CD4-positive, alpha-beta memory T cell (primary cell): ENCODE measurements around the gene KRT80. TPM values are rescaled to one million over a fixed set of nuclear protein-coding genes. Genes with fewer than 3 reads are reported as not detected.

Experiments
- CTCF ChIA-PET: fragments of 350-600 bp; sonication (Branson Sonifier 250); formaldehyde crosslinking; loops from one replicate; lab custom pipeline; 2021; ENCODE audit warnings: inconsistent platforms; ENCODE audit not compliant: partially characterized antibody; lab: Charles Lee
- POLR2A ChIA-PET: fragments of 350-600 bp; sonication (Branson Sonifier 250); formaldehyde crosslinking; loops from one replicate; lab custom pipeline; 2021; ENCODE audit not compliant: partially characterized antibody; lab: Charles Lee
- DNase-seq, 5 donors: peaks; one replicate each; pipeline versions ENCODE4 v3.0.0 to v3.0.0-alpha.2; 2020 to 2022; ENCODE audit warnings: mixed read lengths in 1 of 5
- H3K27ac ChIP-seq: one replicate; pipeline ENCODE4 v1.7.0; 2013; ENCODE audit warnings: low read depth, low read length
- H3K27me3 ChIP-seq: 2 replicates; pipeline ENCODE4 v1.7.0; 2013; ENCODE audit warnings: mild to moderate bottlenecking, low read length, moderate library complexity; ENCODE audit not compliant: insufficient read depth
- H3K36me3 ChIP-seq: 2 replicates; pipeline ENCODE4 v1.7.0; 2013; ENCODE audit warnings: mild to moderate bottlenecking, low read length, moderate library complexity; ENCODE audit not compliant: insufficient read depth
- H3K4me1 ChIP-seq: 2 replicates; pipeline ENCODE4 v1.7.0; 2013; ENCODE audit warnings: mild to moderate bottlenecking, low read length, moderate library complexity; ENCODE audit not compliant: insufficient read depth
- H3K4me3 ChIP-seq, 2 donors: one replicate each; pipeline ENCODE4 v1.7.0; 2013; ENCODE audit warnings: low read length in 2 of 2, mild to moderate bottlenecking in 1 of 2
- H3K9me3 ChIP-seq, 2 donors: one replicate each; pipeline ENCODE4 v1.7.0; 2013; ENCODE audit warnings: low read length in 2 of 2, control low read depth in 1 of 2; ENCODE audit not compliant: control insufficient read depth in 1 of 2
- H3K27ac Mint-ChIP-seq, 7 donors: one replicate each; pipeline ENCODE4 v1.8.0; 2020 to 2021; ENCODE audit warnings: mixed read lengths in 7 of 7, mild to moderate bottlenecking in 6 of 7, inconsistent platforms in 3 of 7, moderate library complexity in 3 of 7
- H3K27me3 Mint-ChIP-seq, 2 donors: one replicate each; pipeline ENCODE4 v1.8.0; 2020 to 2021; ENCODE audit warnings: mixed read lengths in 2 of 2
- H3K36me3 Mint-ChIP-seq, 2 donors: one replicate each; pipeline ENCODE4 v1.8.0; 2020 to 2021; ENCODE audit warnings: mixed read lengths in 2 of 2, inconsistent platforms in 1 of 2, mild to moderate bottlenecking in 1 of 2
- H3K4me1 Mint-ChIP-seq, 4 donors: one replicate each; pipeline ENCODE4 v1.8.0; 2020 to 2021; ENCODE audit warnings: mixed read lengths in 4 of 4, mild to moderate bottlenecking in 1 of 4
- H3K4me3 Mint-ChIP-seq, 8 donors: one replicate each; pipeline ENCODE4 v1.8.0; 2020 to 2021; ENCODE audit warnings: mixed read lengths in 8 of 8, mild to moderate bottlenecking in 7 of 8, moderate library complexity in 6 of 8, inconsistent platforms in 3 of 8
- H3K9me3 Mint-ChIP-seq, 8 donors: one replicate each; pipeline ENCODE4 v1.8.0; 2020 to 2021; ENCODE audit warnings: mixed read lengths in 8 of 8, mild to moderate bottlenecking in 5 of 8, inconsistent platforms in 3 of 8, moderate library complexity in 1 of 8
- intact Hi-C: fragments of 100-400 bp; cut with micrococcal nuclease; formaldehyde crosslinking; loops from one replicate; pipeline ENCODE4 v1.15.1; 2023
- polyA plus RNA-seq, 2 donors: library from polyadenylated mRNA; unstranded; fragments of 300-500 nt; fragmentation: Illumina TruSeq; gene quantifications; one replicate each; pipeline ENCODE4 v1.2.3, GENCODE V29; 2021
- total RNA-seq, 2 experiments: library from RNA; stranded (reverse); gene quantifications; one replicate each; pipeline ENCODE4 v1.2.3, GENCODE V29; 2021

The KRT80 gene
- total and polyA plus RNA-seq, 4 experiments from 2014 or later = not detected

- H3K27me3 ChIP-seq = no peaks in the 10 kb centered on the region
- intact Hi-C loops = no loop called here
- POLR2A ChIA-PET = no interaction called here
- H3K36me3 Mint-ChIP-seq = no peaks in the 10 kb centered on the region
- no peaks in the 10 kb centered on the region for H3K9me3 Mint-ChIP-seq
- no peak overlapping the region for H3K4me3 ChIP-seq
- CTCF ChIA-PET = no interaction called here
- no peak overlapping the region for H3K27ac ChIP-seq
- peak overlapping the region in 1 of 7 donors; percentile 27 for H3K27ac Mint-ChIP-seq
- H3K27me3 Mint-ChIP-seq = no peaks in the 10 kb centered on the region
- no peaks in the 10 kb centered on the region for H3K36me3 ChIP-seq
- H3K4me1 Mint-ChIP-seq = peaks cover 2 to 5% (median 4%) of the 10 kb centered on the region in 4 donors
- H3K9me3 ChIP-seq = no peaks in the 10 kb centered on the region
- H3K4me1 ChIP-seq = no peaks in the 10 kb centered on the region
- DNase-seq = no peak
- H3K4me3 Mint-ChIP-seq = no peak overlapping the region
These were observed 5.5 kb downstream of the KRT80 start for GRCh38 chr12:52186118-52186840.

GRCh38 chr12:52185400-52185967, 6.3 kb downstream of the KRT80 start:
- H3K27ac Mint-ChIP-seq = peak overlapping the region in 1 of 7 donors; percentile 54
- intact Hi-C loops = no loop called here
- no peaks in the 10 kb centered on the region for H3K27me3 Mint-ChIP-seq
- no peak overlapping the region for H3K4me3 Mint-ChIP-seq
- CTCF ChIA-PET = interaction anchor here (0.9 kb wide), 1 partner anchor 94 kb away, joined by 3 read pairs; no protein-coding TSS in a partner anchor
- Histone ChIP-seq H3K9me3 (no peaks in the 10 kb centered on the region), H3K36me3 (no peaks in the 10 kb centered on the region), H3K27ac (no peak overlapping the region), H3K27me3 (no peaks in the 10 kb centered on the region), H3K4me1 (no peaks in the 10 kb centered on the region), H3K4me3 (no peak overlapping the region)
- H3K36me3 Mint-ChIP-seq = no peaks in the 10 kb centered on the region
- peaks cover 2 to 5% (median 4%) of the 10 kb centered on the region in 4 donors for H3K4me1 Mint-ChIP-seq
- H3K9me3 Mint-ChIP-seq = no peaks in the 10 kb centered on the region
- POLR2A ChIA-PET = no interaction called here
- DNase-seq = no peak

GRCh38 chr12:52184813-52185212, 7.0 kb downstream of the KRT80 start:
- intact Hi-C loops = no loop called here

GRCh38 chr12:52183971-52184370, 7.8 kb downstream of the KRT80 start:
- POLR2A ChIA-PET = no interaction called here
- no peaks in the 10 kb centered on the region for H3K27me3 ChIP-seq
- H3K4me1 ChIP-seq = no peaks in the 10 kb centered on the region
- H3K4me3 ChIP-seq = no peak overlapping the region
- no peaks in the 10 kb centered on the region for H3K9me3 ChIP-seq
- Mint-ChIP-seq H3K36me3 (no peaks in the 10 kb centered on the region), H3K4me1 (peaks cover 2 to 5% (median 4%) of the 10 kb centered on the region in 4 donors), H3K9me3 (no peaks in the 10 kb centered on the region), H3K27me3 (no peaks in the 10 kb centered on the region), H3K4me3 (no peak overlapping the region), H3K27ac (no peak overlapping the region)
- intact Hi-C loops = no loop called here
- DNase-seq = no peak
- H3K27ac ChIP-seq = no peak overlapping the region
- CTCF ChIA-PET = no interaction called here
- no peaks in the 10 kb centered on the region for H3K36me3 ChIP-seq

More at GRCh38 chr12:52184813-52185212, 7.0 kb downstream of the KRT80 start:
- no peaks in the 10 kb centered on the region for H3K36me3 Mint-ChIP-seq
- H3K27me3 Mint-ChIP-seq = no peaks in the 10 kb centered on the region
- Histone ChIP-seq H3K27me3 (no peaks in the 10 kb centered on the region), H3K4me3 (no peak overlapping the region), H3K36me3 (no peaks in the 10 kb centered on the region), H3K27ac (no peak overlapping the region), H3K9me3 (no peaks in the 10 kb centered on the region), H3K4me1 (no peaks in the 10 kb centered on the region)
- no peak overlapping the region for H3K4me3 Mint-ChIP-seq
- POLR2A ChIA-PET = no interaction called here
- no peaks in the 10 kb centered on the region for H3K9me3 Mint-ChIP-seq
- DNase-seq = no peak
- peaks cover 2 to 5% (median 4%) of the 10 kb centered on the region in 4 donors for H3K4me1 Mint-ChIP-seq
- CTCF ChIA-PET = interaction anchor here (0.9 kb wide), 1 partner anchor 94 kb away, joined by 3 read pairs; no protein-coding TSS in a partner anchor
- H3K27ac Mint-ChIP-seq = peak overlapping the region in 2 of 7 donors; percentile 14 to 24

GRCh38 chr12:52183544-52183910, 8.3 kb downstream of the KRT80 start:
- no peak overlapping the region for H3K4me3 Mint-ChIP-seq
- intact Hi-C loops = no loop called here
- peaks cover 2 to 5% (median 4%) of the 10 kb centered on the region in 4 donors for H3K4me1 Mint-ChIP-seq
- H3K9me3 ChIP-seq = no peaks in the 10 kb centered on the region
- no peaks in the 10 kb centered on the region for H3K9me3 Mint-ChIP-seq
- H3K4me1 ChIP-seq = no peaks in the 10 kb centered on the region
- H3K27me3 Mint-ChIP-seq = no peaks in the 10 kb centered on the region
- no peaks in the 10 kb centered on the region for H3K36me3 Mint-ChIP-seq
- H3K36me3 ChIP-seq = no peaks in the 10 kb centered on the region
- no peaks in the 10 kb centered on the region for H3K27me3 ChIP-seq
- ChIA-PET CTCF (no interaction called here), POLR2A (no interaction called here)
- H3K27ac ChIP-seq = no peak overlapping the region
- no peak for DNase-seq
- no peak overlapping the region for H3K27ac Mint-ChIP-seq
- H3K4me3 ChIP-seq = no peak overlapping the region

GRCh38 chr12:52182898-52183543, 8.8 kb downstream of the KRT80 start:
- Histone ChIP-seq H3K4me1 (no peaks in the 10 kb centered on the region), H3K9me3 (no peaks in the 10 kb centered on the region), H3K27me3 (no peaks in the 10 kb centered on the region), H3K4me3 (no peak overlapping the region), H3K36me3 (no peaks in the 10 kb centered on the region), H3K27ac (no peak overlapping the region)
- Mint-ChIP-seq H3K4me3 (no peak overlapping the region), H3K9me3 (no peaks in the 10 kb centered on the region), H3K36me3 (no peaks in the 10 kb centered on the region), H3K27ac (no peak overlapping the region), H3K27me3 (no peaks in the 10 kb centered on the region), H3K4me1 (peaks cover 2 to 5% (median 4%) of the 10 kb centered on the region in 4 donors)
- no peak for DNase-seq
- ChIA-PET CTCF (no interaction called here), POLR2A (no interaction called here)
- intact Hi-C loops = no loop called here

- Histone ChIP-seq H3K9me3 (no peaks in the 10 kb centered on the region), H3K27ac (no peak overlapping the region), H3K36me3 (no peaks in the 10 kb centered on the region), H3K4me1 (no peaks in the 10 kb centered on the region), H3K4me3 (no peak overlapping the region), H3K27me3 (no peaks in the 10 kb centered on the region)
- H3K4me3 Mint-ChIP-seq = no peak overlapping the region
- H3K9me3 Mint-ChIP-seq = no peaks in the 10 kb centered on the region
- ChIA-PET CTCF (no interaction called here), POLR2A (no interaction called here)
- peaks cover 2 to 5% (median 4%) of the 10 kb centered on the region in 4 donors for H3K4me1 Mint-ChIP-seq
- H3K27ac Mint-ChIP-seq = no peak overlapping the region
- no peaks in the 10 kb centered on the region for H3K27me3 Mint-ChIP-seq
- intact Hi-C loops = no loop called here
- no peaks in the 10 kb centered on the region for H3K36me3 Mint-ChIP-seq
- no peak for DNase-seq
These were observed 9.4 kb downstream of the KRT80 start for GRCh38 chr12:52182384-52182783.
